Stimulated activated CD4-positive, alpha-beta T cell treated with anti-CD3 and anti-CD28 coated beads, Interleukin-2, amount 100 ng/mL, for 48 hours (primary cell): Measurements from ENCODE around the gene TMEM143.
"Not testable (repeated sequence)": the region's sequence is repeated elsewhere in the genome, so short reads cannot be mapped to it uniquely, and the experiment has no call there.

Experiments used
- DNase-seq, 2 donors: peaks; one replicate each; pipeline ENCODE4 v3.0.0-alpha.2; 2020

Gene TMEM143

GRCh38 chr19:48390188-48391099 is 26.7 kb upstream of the TMEM143 start:
- peak; percentile 53 to 54 for DNase-seq

GRCh38 chr19:48386981-48387380 is 23.2 kb upstream of the TMEM143 start:
- DNase-seq, result no peak

GRCh38 chr19:48385461-48386087 is 21.8 kb upstream of the TMEM143 start:
- no peak for DNase-seq

- no peak for DNase-seq
These were observed 18.5 kb upstream of the TMEM143 start for GRCh38 chr19:48382286-48382685.

GRCh38 chr19:48381178-48381950 is 17.6 kb upstream of the TMEM143 start:
- DNase-seq, result no peak

GRCh38 chr19:48379058-48379457 is 15.3 kb upstream of the TMEM143 start:
- no peak for DNase-seq

- DNase-seq, result no peak
These were observed 14.4 kb upstream of the TMEM143 start for GRCh38 chr19:48378194-48378570.

GRCh38 chr19:48373567-48373966 is 9.8 kb upstream of the TMEM143 start:
- no peak for DNase-seq

- no peak for DNase-seq
These were observed 9.2 kb upstream of the TMEM143 start for GRCh38 chr19:48372904-48373303.

- DNase-seq, result not testable (repeated sequence)
These were observed 8.0 kb upstream of the TMEM143 start for GRCh38 chr19:48371771-48372170.

- DNase-seq, result no peak
These were observed 7.6 kb upstream of the TMEM143 start for GRCh38 chr19:48371367-48371766.

GRCh38 chr19:48370955-48371354 is 7.2 kb upstream of the TMEM143 start:
- no peak for DNase-seq

GRCh38 chr19:48368936-48369335 is 5.2 kb upstream of the TMEM143 start:
- DNase-seq, result no peak

- no peak for DNase-seq
These were observed 4.1 kb upstream of the TMEM143 start for GRCh38 chr19:48367855-48368254.

- no peak for DNase-seq
These were observed 1.9 kb upstream of the TMEM143 start for GRCh38 chr19:48365602-48366001.

- DNase-seq, result no peak
These were observed 1.0 kb upstream of the TMEM143 start for GRCh38 chr19:48364598-48365348.

- no peak for DNase-seq
These were observed 285 bp downstream of the TMEM143 start for GRCh38 chr19:48363500-48363809.

GRCh38 chr19:48362716-48363499 is 832 bp downstream of the TMEM143 start:
- DNase-seq, result peak; percentile 83

- no peak for DNase-seq
These were observed 1.8 kb downstream of the TMEM143 start for GRCh38 chr19:48361912-48362311.

- no peak for DNase-seq
These were observed 4.6 kb downstream of the TMEM143 start for GRCh38 chr19:48359123-48359522.

- no peak for DNase-seq
These were observed 8.3 kb downstream of the TMEM143 start for GRCh38 chr19:48355365-48355954.
